Smooth muscle cell (in vitro differentiated cells): ENCODE data around the gene PKM. TPM values are rescaled to one million over a fixed set of nuclear protein-coding genes. Genes with fewer than 3 reads are reported as not detected.
A peak's percentile ranks its signal among the peaks of the same experiment; 100 is the strongest.
"Not testable (repeated sequence)": the region's sequence is repeated elsewhere in the genome, so short reads cannot be mapped to it uniquely, and the experiment has no call there.

Experiments used
- DNase-seq: peaks from one replicate; lab custom pipeline; 2025; ENCODE audit not compliant: unreplicated experiment; lab: John Stamatoyannopoulos, UW
- H2AFZ ChIP-seq: fragments of 200-600 bp; sonication (generic); 2 replicates; pipeline ENCODE4 v1.6.0; 2016; ENCODE audit warnings: antibody characterized with exemption, low read depth, mild to moderate bottlenecking
- H3F3A ChIP-seq: fragments of 200-600 bp; sonication (generic); 2 replicates; pipeline ENCODE4 v1.6.0; 2017; ENCODE audit warnings: antibody characterized with exemption, low read depth
- H3K27ac ChIP-seq: fragments of 200-600 bp; sonication (generic); 2 replicates; pipeline ENCODE4 v1.5.1; 2016; ENCODE audit warnings: low read depth, mild to moderate bottlenecking
- H3K27me3 ChIP-seq: fragments of 200-600 bp; sonication (generic); 2 replicates; pipeline ENCODE4 v1.6.1; 2016; ENCODE audit warnings: low read depth, mild to moderate bottlenecking
- H3K36me3 ChIP-seq: fragments of 200-600 bp; sonication (generic); 2 replicates; pipeline ENCODE4 v1.5.1; 2016; ENCODE audit warnings: low read depth
- H3K4me1 ChIP-seq: fragments of 200-600 bp; sonication (generic); 2 replicates; pipeline ENCODE4 v1.5.1; 2016; ENCODE audit warnings: low read depth
- H3K4me2 ChIP-seq: fragments of 200-600 bp; sonication (generic); 2 replicates; pipeline ENCODE4 v1.6.0; 2016; ENCODE audit warnings: mild to moderate bottlenecking
- H3K4me3 ChIP-seq: fragments of 200-600 bp; sonication (generic); 2 replicates; pipeline ENCODE4 v1.5.1; 2016; ENCODE audit warnings: mild to moderate bottlenecking
- H3K79me2 ChIP-seq: fragments of 200-600 bp; sonication (generic); 2 replicates; pipeline ENCODE4 v1.6.0; 2016; ENCODE audit warnings: low read depth, mild to moderate bottlenecking
- H3K9ac ChIP-seq: fragments of 200-600 bp; sonication (generic); 2 replicates; pipeline ENCODE4 v1.6.0; 2016; ENCODE audit warnings: low read depth
- H3K9me3 ChIP-seq: fragments of 200-600 bp; sonication (generic); replicated peaks from 2 replicates; pipeline ENCODE4 v1.5.1; 2016; ENCODE audit warnings: low read depth
- H4K20me1 ChIP-seq: fragments of 200-600 bp; sonication (generic); 2 replicates; pipeline ENCODE4 v1.6.0; 2016; ENCODE audit warnings: low read depth
- WGBS: methylation state at CpG from one replicate; pipeline ENCODE4 v1.1.7; 2016; ENCODE audit warnings: low lambda C conversion rate; 5-methylcytosine and 5-hydroxymethylcytosine counted together
- polyA plus RNA-seq: library from polyadenylated mRNA; unstranded; fragments of >200 nt; fragmentation: Nextera tagmentation; extraction: Ambion mirVana; gene quantifications from 2 replicates; pipeline ENCODE4 v1.2.1, GENCODE V29; 2016
- total RNA-seq: library from RNA; depleted of rRNA; stranded (reverse); fragments of >200 nt; gene quantifications from 2 replicates; pipeline ENCODE4 v1.2.3, GENCODE V29; 2014
- TF ChIP-seq, protein P1 (sequence below): fragments of 200-600 bp; sonication (generic); IDR thresholded peaks from 2 replicates; pipeline ENCODE4 v1.5.1; 2017; ENCODE audit warnings: borderline replicate concordance, mild to moderate bottlenecking, antibody characterized with exemption; ENCODE audit not compliant: insufficient read depth, poor library complexity, severe bottlenecking

PKM gene
- total RNA-seq: 1,078 and 1,125 TPM in 2 replicates
- polyA plus RNA-seq: 1,598 and 1,642 TPM in 2 replicates

DNA sequence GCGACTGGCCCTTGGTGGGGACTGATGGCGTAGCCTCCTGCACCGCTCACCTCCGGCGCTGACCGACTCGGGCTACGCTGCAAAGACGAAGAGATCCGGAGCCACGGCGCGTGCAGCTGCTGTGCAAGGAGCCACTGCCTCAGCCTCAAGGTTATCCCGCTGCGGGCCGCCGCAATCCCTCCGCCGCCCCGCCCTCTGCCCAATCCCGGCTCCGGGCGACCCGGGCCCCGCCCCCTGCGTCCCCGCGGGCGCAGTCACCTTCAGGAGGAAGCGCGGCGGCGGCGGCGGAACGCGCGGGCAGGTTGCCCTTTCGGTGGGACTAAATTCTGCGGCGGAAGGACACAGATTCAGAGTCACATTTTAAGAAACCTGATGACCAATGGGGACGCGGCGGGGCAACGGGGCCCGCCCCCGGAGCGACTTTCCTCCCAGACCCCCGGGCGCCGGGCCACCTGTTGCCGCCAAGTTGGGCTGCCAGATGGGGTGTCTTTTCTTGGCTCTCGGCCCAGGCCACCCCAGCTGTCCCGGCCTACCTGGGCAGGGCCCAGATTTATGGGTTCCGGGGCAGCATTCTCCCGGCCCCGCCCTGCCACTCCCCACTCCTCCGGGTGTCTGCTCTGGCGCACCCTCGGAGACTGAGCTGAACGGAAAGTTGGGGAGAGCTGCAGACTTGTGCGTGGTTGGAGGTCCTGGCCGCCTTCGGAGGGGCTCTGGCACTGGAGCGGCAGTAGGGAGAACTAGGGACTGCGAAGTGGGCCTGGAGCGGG, at the start of gene PKM:
Gene PKM (minus strand): TSS at position 125 of the 767 bp plus-strand sequence. CDS start 12,093 bp downstream, outside the sequence.
- Histone ChIP-seq H3K27ac (peak within 1 kb of the TSS; percentile 95), H3K4me1 (peaks cover 35% of the 10 kb centered on the region), H3K27me3 (no peaks in the 10 kb centered on the region), H4K20me1 (peaks cover 27% of the 10 kb centered on the region), H2AFZ (peak within 1 kb of the TSS; percentile 62), H3K4me3 (peak within 1 kb of the TSS; percentile 86), H3K9me3 (no peaks in the 10 kb centered on the region), H3K4me2 (peak within 1 kb of the TSS; percentile 91), H3K79me2 (peaks cover 18% of the 10 kb centered on the region), H3K9ac (peak within 1 kb of the TSS; percentile 93), H3K36me3 (no peaks in the 10 kb centered on the region), H3F3A (peaks cover 31% of the 10 kb centered on the region)
- peak; percentile 75 for DNase-seq
- under 1% methylated on average over 66 of the region's 67 CpGs for WGBS
- TF ChIP-seq, protein P1, sequence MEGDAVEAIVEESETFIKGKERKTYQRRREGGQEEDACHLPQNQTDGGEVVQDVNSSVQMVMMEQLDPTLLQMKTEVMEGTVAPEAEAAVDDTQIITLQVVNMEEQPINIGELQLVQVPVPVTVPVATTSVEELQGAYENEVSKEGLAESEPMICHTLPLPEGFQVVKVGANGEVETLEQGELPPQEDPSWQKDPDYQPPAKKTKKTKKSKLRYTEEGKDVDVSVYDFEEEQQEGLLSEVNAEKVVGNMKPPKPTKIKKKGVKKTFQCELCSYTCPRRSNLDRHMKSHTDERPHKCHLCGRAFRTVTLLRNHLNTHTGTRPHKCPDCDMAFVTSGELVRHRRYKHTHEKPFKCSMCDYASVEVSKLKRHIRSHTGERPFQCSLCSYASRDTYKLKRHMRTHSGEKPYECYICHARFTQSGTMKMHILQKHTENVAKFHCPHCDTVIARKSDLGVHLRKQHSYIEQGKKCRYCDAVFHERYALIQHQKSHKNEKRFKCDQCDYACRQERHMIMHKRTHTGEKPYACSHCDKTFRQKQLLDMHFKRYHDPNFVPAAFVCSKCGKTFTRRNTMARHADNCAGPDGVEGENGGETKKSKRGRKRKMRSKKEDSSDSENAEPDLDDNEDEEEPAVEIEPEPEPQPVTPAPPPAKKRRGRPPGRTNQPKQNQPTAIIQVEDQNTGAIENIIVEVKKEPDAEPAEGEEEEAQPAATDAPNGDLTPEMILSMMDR: no peak

DNA sequence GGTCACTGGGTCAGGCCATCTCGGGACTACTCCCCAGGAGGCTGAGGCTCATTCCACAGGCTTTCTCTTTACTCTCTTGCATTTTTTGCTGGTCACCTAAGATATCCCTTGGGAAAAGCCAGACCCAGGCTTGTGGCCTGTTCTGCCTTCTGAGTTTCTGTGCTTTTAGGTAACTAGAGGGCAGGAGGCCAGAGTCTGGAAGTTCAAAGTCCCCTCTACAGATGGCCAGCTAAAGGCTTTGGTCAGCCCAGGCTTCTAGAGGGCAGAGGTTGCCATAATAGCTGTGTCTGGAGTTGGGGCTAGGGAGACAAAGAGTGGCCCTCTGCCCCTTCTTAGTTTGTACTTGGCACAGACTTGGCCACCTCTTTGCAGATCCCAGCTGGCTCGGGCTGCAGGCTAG, 49.8 kb upstream of the PKM start:
- H3K27ac ChIP-seq: no peak overlapping the region
- no peaks in the 10 kb centered on the region for H4K20me1 ChIP-seq
- H3K79me2 ChIP-seq: no peaks in the 10 kb centered on the region
- H3F3A ChIP-seq: no peaks in the 10 kb centered on the region
- no peaks in the 10 kb centered on the region for H3K36me3 ChIP-seq
- H3K9me3 ChIP-seq: no peaks in the 10 kb centered on the region
- no peak overlapping the region for H2AFZ ChIP-seq
- TF ChIP-seq, protein P1: no peak
- no peak overlapping the region for H3K4me3 ChIP-seq
- WGBS: 79% methylated on average over 2 of the region's 2 CpGs
- peaks cover 9% of the 10 kb centered on the region for H3K27me3 ChIP-seq
- no peak overlapping the region for H3K9ac ChIP-seq
- no peaks in the 10 kb centered on the region for H3K4me1 ChIP-seq
- DNase-seq: no peak
- H3K4me2 ChIP-seq: no peak overlapping the region

DNA sequence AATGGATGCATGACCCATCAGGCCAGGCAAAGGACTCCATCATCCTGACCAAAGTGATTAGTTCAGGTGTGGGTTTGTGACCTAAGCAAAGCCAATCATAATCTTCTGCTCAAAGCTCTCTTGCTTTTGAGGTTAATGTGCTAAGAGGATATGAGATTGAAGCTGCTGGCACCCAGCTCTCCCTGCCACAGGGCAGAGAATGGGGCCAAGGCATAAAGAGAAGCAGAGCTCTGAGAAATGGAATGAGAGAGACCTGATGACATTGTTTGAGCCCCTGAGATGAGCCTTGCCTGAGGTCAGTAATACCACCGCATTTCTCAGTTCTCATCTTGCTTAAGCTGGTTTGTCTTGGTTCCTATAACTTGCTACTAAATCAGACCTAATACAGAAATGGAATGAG, 47.7 kb upstream of the PKM start:
- no peaks in the 10 kb centered on the region for H4K20me1 ChIP-seq
- H3K27me3 ChIP-seq: peaks cover 12% of the 10 kb centered on the region
- no peaks in the 10 kb centered on the region for H3K79me2 ChIP-seq
- H3K27ac ChIP-seq: no peak overlapping the region
- no peaks in the 10 kb centered on the region for H3K9me3 ChIP-seq
- H3K36me3 ChIP-seq: no peaks in the 10 kb centered on the region
- WGBS: 91% methylated on average over 1 of the region's 1 CpG
- H2AFZ ChIP-seq: no peak overlapping the region
- no peak for DNase-seq
- H3K4me1 ChIP-seq: no peaks in the 10 kb centered on the region
- H3F3A ChIP-seq: no peaks in the 10 kb centered on the region
- H3K4me2 ChIP-seq: no peak overlapping the region
- no peak overlapping the region for H3K9ac ChIP-seq
- no peak overlapping the region for H3K4me3 ChIP-seq
- TF ChIP-seq, protein P1: no peak

DNA sequence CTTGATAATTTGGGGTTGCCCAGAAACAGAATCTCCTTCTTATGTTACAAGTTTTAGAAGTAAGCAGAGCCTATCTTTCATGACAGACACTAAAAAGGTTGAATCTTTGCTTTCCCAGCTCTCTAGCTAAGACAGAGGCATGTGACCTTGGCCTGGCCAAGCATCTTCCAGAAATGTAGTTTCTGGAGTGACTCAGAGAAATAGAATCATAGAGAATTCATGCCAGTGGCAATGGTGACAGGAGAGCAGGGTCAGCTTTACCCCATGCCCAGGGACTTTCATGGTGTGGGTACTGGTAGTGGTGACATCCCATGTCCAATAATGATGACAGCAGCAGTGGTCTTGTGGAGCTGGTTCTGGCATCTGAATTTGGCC, 45.3 kb upstream of the PKM start:
- Histone ChIP-seq H3K9ac (no peak overlapping the region), H3K27ac (no peak overlapping the region), H3F3A (no peaks in the 10 kb centered on the region), H3K79me2 (peaks cover 9% of the 10 kb centered on the region), H3K4me3 (no peak overlapping the region), H3K27me3 (peaks cover 12% of the 10 kb centered on the region), H3K36me3 (no peaks in the 10 kb centered on the region), H3K9me3 (no peaks in the 10 kb centered on the region), H4K20me1 (no peaks in the 10 kb centered on the region), H2AFZ (no peak overlapping the region), H3K4me2 (no peak overlapping the region), H3K4me1 (peaks cover 10% of the 10 kb centered on the region)
- TF ChIP-seq, protein P1: no peak
- DNase-seq: no peak

DNA sequence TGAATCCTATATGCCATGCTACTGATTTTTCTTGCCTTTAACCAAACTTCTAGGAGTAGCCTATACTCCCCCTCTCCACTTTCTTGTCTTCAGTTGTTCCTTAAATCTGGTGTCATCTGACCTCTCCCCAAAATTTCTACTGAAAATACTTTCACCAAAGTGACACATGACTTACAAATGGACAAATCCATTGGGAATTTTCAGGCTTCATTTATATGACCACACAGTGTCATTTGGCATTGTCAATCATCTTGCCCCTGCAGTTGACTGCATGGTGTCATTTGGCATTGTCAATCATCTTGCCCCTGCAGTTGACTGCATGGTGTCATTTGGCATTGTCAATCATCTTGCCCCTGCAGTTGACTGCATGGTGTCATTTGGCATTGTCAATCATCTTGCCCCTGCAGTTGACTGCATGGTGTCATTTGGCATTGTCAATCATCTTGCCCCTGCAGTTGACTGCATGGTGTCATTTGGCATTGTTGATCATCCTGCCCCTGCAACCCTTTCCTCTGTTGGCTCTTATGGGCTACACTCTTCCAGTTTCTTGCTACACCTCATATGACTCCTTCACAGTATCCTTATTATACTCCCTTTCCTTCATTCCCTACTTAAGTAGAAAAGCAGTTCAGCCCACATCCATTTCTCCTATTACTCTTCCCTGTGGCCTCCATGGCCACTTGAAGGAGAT, 44.8 kb upstream of the PKM start:
- not testable (repeated sequence) for H3K9ac ChIP-seq, H3K27ac ChIP-seq, H3K36me3 ChIP-seq, H2AFZ ChIP-seq, H3K9me3 ChIP-seq, H3K4me3 ChIP-seq, H3K4me2 ChIP-seq, H3F3A ChIP-seq, H4K20me1 ChIP-seq, DNase-seq
- H3K4me1 ChIP-seq: peaks cover 13% of the 10 kb centered on the region
- peaks cover 15% of the 10 kb centered on the region for H3K79me2 ChIP-seq
- peaks cover 12% of the 10 kb centered on the region for H3K27me3 ChIP-seq
